SU-DHL-6 (cell line): ENCODE measurements around the gene RAI14.

Experiments used
- CTCF ChIP-seq: fragments of 200-600 bp; sonication (generic); IDR thresholded peaks from one replicate; pipeline ENCODE4 v1.5.1; 2017; ENCODE audit warnings: antibody characterized with exemption, mild to moderate bottlenecking, low read length, moderate library complexity; ENCODE audit not compliant: insufficient read depth, poor library complexity, severe bottlenecking
- EZH2phosphoT487 ChIP-seq: fragments of 200-600 bp; sonication (generic), shearing (Covaris generic); conservative IDR thresholded peaks from 2 replicates; pipeline ENCODE4 v1.6.1; 2018; ENCODE audit warnings: mild to moderate bottlenecking, antibody characterized with exemption, low read length, moderate library complexity, mixed read lengths

GRCh38 chr5:34790069-34790468 lies 133.9 kb downstream of the RAI14 start:
- no peak for TF ChIP-seq CTCF
- TF ChIP-seq EZH2phosphoT487 = no peak
